ENCODE data around the gene PLA2G4B.

DNA sequence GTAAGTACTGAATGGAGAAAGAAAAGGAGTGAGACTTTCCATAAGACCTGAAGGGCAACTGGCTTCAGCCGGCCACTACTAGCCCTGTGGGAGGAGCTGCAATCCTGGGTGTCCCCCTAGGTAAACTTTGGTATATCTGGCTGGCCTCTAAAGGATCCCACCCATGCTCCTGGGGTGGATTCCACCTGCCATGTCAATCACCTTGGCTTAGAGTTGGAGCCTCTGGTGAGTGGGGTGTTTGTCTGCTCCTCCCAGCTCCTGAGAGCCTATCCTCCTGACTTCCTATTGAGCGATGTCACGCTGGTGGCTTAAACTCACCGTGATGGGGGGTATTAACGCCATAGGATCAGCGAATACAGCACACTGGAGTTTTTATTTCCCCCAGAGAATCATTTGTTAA, 52.6 kb downstream of the PLA2G4B start:
- TF ChIP-seq, protein P1, sequence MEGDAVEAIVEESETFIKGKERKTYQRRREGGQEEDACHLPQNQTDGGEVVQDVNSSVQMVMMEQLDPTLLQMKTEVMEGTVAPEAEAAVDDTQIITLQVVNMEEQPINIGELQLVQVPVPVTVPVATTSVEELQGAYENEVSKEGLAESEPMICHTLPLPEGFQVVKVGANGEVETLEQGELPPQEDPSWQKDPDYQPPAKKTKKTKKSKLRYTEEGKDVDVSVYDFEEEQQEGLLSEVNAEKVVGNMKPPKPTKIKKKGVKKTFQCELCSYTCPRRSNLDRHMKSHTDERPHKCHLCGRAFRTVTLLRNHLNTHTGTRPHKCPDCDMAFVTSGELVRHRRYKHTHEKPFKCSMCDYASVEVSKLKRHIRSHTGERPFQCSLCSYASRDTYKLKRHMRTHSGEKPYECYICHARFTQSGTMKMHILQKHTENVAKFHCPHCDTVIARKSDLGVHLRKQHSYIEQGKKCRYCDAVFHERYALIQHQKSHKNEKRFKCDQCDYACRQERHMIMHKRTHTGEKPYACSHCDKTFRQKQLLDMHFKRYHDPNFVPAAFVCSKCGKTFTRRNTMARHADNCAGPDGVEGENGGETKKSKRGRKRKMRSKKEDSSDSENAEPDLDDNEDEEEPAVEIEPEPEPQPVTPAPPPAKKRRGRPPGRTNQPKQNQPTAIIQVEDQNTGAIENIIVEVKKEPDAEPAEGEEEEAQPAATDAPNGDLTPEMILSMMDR (IDR thresholded peaks at IDR 0.05): no peak
- no peak for TF ChIP-seq POLR2A (IDR thresholded peaks at IDR 0.05)
